H7 (cell line): ENCODE data around the gene DCST1. TPM values are rescaled to one million over a fixed set of nuclear protein-coding genes. Genes with fewer than 3 reads are reported as not detected.

ENCODE experiments used
- DNase-seq: peaks from one replicate; pipeline ENCODE4 v3.0.0; 2012
- H3K27me3 ChIP-seq: 2 replicates; pipeline ENCODE4 v1.6.0; 2011; ENCODE audit warnings: mild to moderate bottlenecking, low read length; ENCODE audit not compliant: control insufficient read depth, insufficient read depth
- H3K36me3 ChIP-seq: replicated peaks from 2 replicates; pipeline ENCODE4 v1.5.1; 2011; ENCODE audit warnings: low read length; ENCODE audit not compliant: control insufficient read depth, insufficient read depth
- H3K4me3 ChIP-seq: 2 replicates; pipeline ENCODE4 v1.5.1; 2011; ENCODE audit warnings: low read depth, mild to moderate bottlenecking, control low read depth, low read length, moderate library complexity; ENCODE audit not compliant: insufficient read depth
- total RNA-seq: library from RNA; depleted of rRNA; stranded (reverse); fragments of >200 nt; shearing (Covaris generic); gene quantifications from 2 replicates; pipeline ENCODE4 v1.2.3, GENCODE V29; 2014

The DCST1 gene
- total RNA-seq, 1 experiment from 2014 or later: not detected

GRCh38 chr1:155043793-155044192 lies 10.2 kb downstream of the DCST1 start:
- DNase-seq: no peak
- H3K27me3 ChIP-seq: peaks cover 7% of the 10 kb centered on the region
- no peak overlapping the region for H3K4me3 ChIP-seq
- no peaks in the 10 kb centered on the region for H3K36me3 ChIP-seq

GRCh38 chr1:155044365-155044764 lies 10.7 kb downstream of the DCST1 start:
- no peaks in the 10 kb centered on the region for H3K36me3 ChIP-seq
- H3K4me3 ChIP-seq: no peak overlapping the region
- no peak for DNase-seq
- H3K27me3 ChIP-seq: peaks cover 3% of the 10 kb centered on the region; the same call in 1 of the 2 replicates

- DNase-seq: peak; percentile 95
- no peak overlapping the region for H3K4me3 ChIP-seq
- no peaks in the 10 kb centered on the region for H3K36me3 ChIP-seq
- peaks cover 3% of the 10 kb centered on the region; the same call in 1 of the 2 replicates for H3K27me3 ChIP-seq
Measured at GRCh38 chr1:155044812-155045657, 11.4 kb downstream of the DCST1 start.

GRCh38 chr1:155048449-155049334 lies 15.1 kb downstream of the DCST1 start:
- no peak for DNase-seq
- Histone ChIP-seq H3K27me3 (peaks cover 18% of the 10 kb centered on the region), H3K36me3 (no peaks in the 10 kb centered on the region), H3K4me3 (no peak overlapping the region)

GRCh38 chr1:155049651-155050559 lies 16.3 kb downstream of the DCST1 start:
- Histone ChIP-seq H3K36me3 (no peaks in the 10 kb centered on the region), H3K4me3 (peak overlapping the region; percentile 67), H3K27me3 (peaks cover 18% of the 10 kb centered on the region)
- no peak for DNase-seq

- Histone ChIP-seq H3K36me3 (no peaks in the 10 kb centered on the region), H3K4me3 (peak within 1 kb of the TSS; percentile 67), H3K27me3 (peaks cover 18% of the 10 kb centered on the region)
- DNase-seq: peak; percentile 100
Measured at GRCh38 chr1:155050560-155051341, 17.1 kb downstream of the DCST1 start, which contains the start of gene ADAM15. Gene ADAM15, plus strand, starts transcription at chr1:155051316. Its CDS starts 71 bp downstream, at chr1:155051387.

- Histone ChIP-seq H3K4me3 (peak overlapping the region; percentile 67), H3K27me3 (peaks cover 18% of the 10 kb centered on the region), H3K36me3 (no peaks in the 10 kb centered on the region; the same call in 1 of the 2 replicates)
- DNase-seq: no peak
Measured at GRCh38 chr1:155051342-155051776, 17.7 kb downstream of the DCST1 start.

- Histone ChIP-seq H3K4me3 (peak overlapping the region; percentile 67), H3K27me3 (peaks cover 18% of the 10 kb centered on the region), H3K36me3 (peaks cover 1% of the 10 kb centered on the region)
- peak; percentile 84 for DNase-seq
Measured at GRCh38 chr1:155051777-155052398, 18.3 kb downstream of the DCST1 start.

GRCh38 chr1:155052439-155053395 lies 19.1 kb downstream of the DCST1 start:
- H3K4me3 ChIP-seq: no peak overlapping the region; the same call in 1 of the 2 replicates
- peaks cover 18% of the 10 kb centered on the region for H3K27me3 ChIP-seq
- DNase-seq: peak; percentile 79
- peaks cover 1% of the 10 kb centered on the region for H3K36me3 ChIP-seq

GRCh38 chr1:155053531-155054105 lies 20.0 kb downstream of the DCST1 start:
- H3K36me3 ChIP-seq: peaks cover 1% of the 10 kb centered on the region
- peaks cover 18% of the 10 kb centered on the region for H3K27me3 ChIP-seq
- no peak for DNase-seq
- H3K4me3 ChIP-seq: no peak overlapping the region

GRCh38 chr1:155057104-155057503 lies 23.5 kb downstream of the DCST1 start:
- DNase-seq: no peak
- peaks cover 1% of the 10 kb centered on the region for H3K36me3 ChIP-seq
- H3K4me3 ChIP-seq: no peak overlapping the region
- peaks cover 10% of the 10 kb centered on the region for H3K27me3 ChIP-seq

GRCh38 chr1:155057788-155058211 lies 24.2 kb downstream of the DCST1 start:
- peaks cover 1% of the 10 kb centered on the region for H3K36me3 ChIP-seq
- DNase-seq: no peak
- no peak overlapping the region for H3K4me3 ChIP-seq
- H3K27me3 ChIP-seq: peaks cover 4% of the 10 kb centered on the region
